Keratinocyte (primary cell): Measurements from ENCODE around the gene USH2A. TPM values are rescaled to one million over a fixed set of nuclear protein-coding genes. Genes with fewer than 3 reads are reported as not detected.

Experiments used
- DNase-seq: peaks from one replicate; pipeline ENCODE4 v3.0.0-alpha.2; 2011; ENCODE audit warnings: low read depth, missing footprints, low spot score
- FAIRE-seq: peaks from 2 replicates; lab custom pipeline; 2011; peaks lifted over from hg19 to GRCh38; lab: Jason Lieb, UNC
- H2AFZ ChIP-seq: 2 replicates; pipeline ENCODE4 v1.6.0; 2012; ENCODE audit warnings: low read length, control low read depth, inconsistent platforms; ENCODE audit not compliant: control insufficient read depth
- H3K27ac ChIP-seq: 2 replicates; pipeline ENCODE4 v1.5.1; 2011; ENCODE audit warnings: low read length; ENCODE audit not compliant: control insufficient read depth, insufficient read depth
- H3K27me3 ChIP-seq: 3 replicates; pipeline ENCODE4 v1.6.0; 2011; ENCODE audit warnings: low read length; ENCODE audit not compliant: control insufficient read depth, insufficient read depth; ENCODE audit errors: extremely low read depth
- H3K36me3 ChIP-seq, 2 experiments: 2 replicates in 1 of 2; 3 replicates in 1 of 2; pipeline ENCODE4 v1.5.1; 2011; ENCODE audit warnings: low read length in 2 of 2, mild to moderate bottlenecking in 1 of 2; ENCODE audit not compliant: control insufficient read depth in 2 of 2, insufficient read depth in 2 of 2; ENCODE audit errors: extremely low read depth in 1 of 2
- H3K4me1 ChIP-seq: 3 replicates; pipeline ENCODE4 v1.5.1; 2011; ENCODE audit warnings: low read length; ENCODE audit not compliant: control insufficient read depth, insufficient read depth; ENCODE audit errors: extremely low read depth
- H3K4me2 ChIP-seq: 3 replicates; pipeline ENCODE4 v1.6.0; 2011; ENCODE audit warnings: low read depth, low read length; ENCODE audit not compliant: control insufficient read depth, insufficient read depth; ENCODE audit errors: extremely low read depth
- H3K4me3 ChIP-seq, 3 experiments: fragments of 200-600 bp in 1 of 3; sonication (generic) in 1 of 3; 2 replicates in 2 of 3; 3 replicates in 1 of 3; pipeline ENCODE4 v1.5.1; 2011 to 2016; ENCODE audit warnings: low read length in 3 of 3, mild to moderate bottlenecking in 3 of 3, control low read depth in 2 of 3, inconsistent platforms in 1 of 3, low read depth in 1 of 3, mixed read lengths in 1 of 3, mixed run types in 1 of 3, moderate library complexity in 1 of 3; ENCODE audit not compliant: control insufficient read depth in 2 of 3, insufficient read depth in 2 of 3; ENCODE audit errors: extremely low read depth in 1 of 3
- H3K79me2 ChIP-seq: 2 replicates; pipeline ENCODE4 v1.6.0; 2012; ENCODE audit warnings: low read length; ENCODE audit not compliant: control insufficient read depth, insufficient read depth
- H3K9ac ChIP-seq: 3 replicates; pipeline ENCODE4 v1.6.0; 2011; ENCODE audit warnings: low read length; ENCODE audit not compliant: control insufficient read depth, insufficient read depth; ENCODE audit errors: extremely low read depth
- H3K9me1 ChIP-seq: 3 replicates; pipeline ENCODE4 v1.6.0; 2011; ENCODE audit warnings: low read length; ENCODE audit not compliant: control insufficient read depth, insufficient read depth; ENCODE audit errors: extremely low read depth
- H3K9me3 ChIP-seq: 2 replicates; pipeline ENCODE4 v1.5.1; 2012; ENCODE audit warnings: low read depth, low read length; ENCODE audit not compliant: control insufficient read depth
- H4K20me1 ChIP-seq: 3 replicates; pipeline ENCODE4 v1.6.0; 2011; ENCODE audit warnings: low read length; ENCODE audit not compliant: control insufficient read depth, insufficient read depth; ENCODE audit errors: extremely low read depth
- EZH2 ChIP-seq: IDR thresholded peaks from one replicate; pipeline ENCODE4 v1.6.1; 2012; ENCODE audit warnings: inconsistent platforms, mild to moderate bottlenecking, low read length, moderate library complexity
- dilution Hi-C: fragments of 300-500 bp; cut with MboI; formaldehyde crosslinking; loops from one replicate; pipeline ENCODE4 v1.7.0; 2020; ENCODE audit warnings: low sequenced_read_pairs; ENCODE audit not compliant: extremely low pct_ligation_motif_present
- polyA plus RNA-seq, 5 experiments: library from polyadenylated mRNA; depleted of rRNA in 3 of 5; stranded (reverse) in 3 of 5; stranded (forward) in 1 of 5; unstranded in 1 of 5; fragments of >200 nt; gene quantifications; 1 replicate in 1 of 5; 2 replicates in 3 of 5; 3 replicates in 1 of 5; pipeline versions ENCODE4 v1.2.1 to v1.2.3, GENCODE V29; 2011 to 2012; ENCODE audit warnings: missing spikeins in 2 of 5, low read depth in 1 of 5, low replicate concordance in 1 of 5
- TF ChIP-seq, protein P1 (sequence below), 3 experiments: IDR thresholded peaks in 1 of 3; conservative IDR thresholded peaks in 1 of 3; optimal IDR thresholded peaks in 1 of 3; 2 replicates in 2 of 3; 3 replicates in 1 of 3; pipeline versions ENCODE3 to v1.5.1; 2011; ENCODE audit warnings: low read length in 3 of 3, mild to moderate bottlenecking in 3 of 3, moderate library complexity in 2 of 3, control low read depth in 1 of 3, inconsistent platforms in 1 of 3; ENCODE audit not compliant: insufficient read depth in 2 of 3; ENCODE audit errors: extremely low read depth in 1 of 3

USH2A gene
- polyA plus RNA-seq, 1 donor (not counting 4 experiments of a cell fraction or from before 2014, with no cell fraction given), result not detected

- Histone ChIP-seq H3K4me1 (no peaks in the 10 kb centered on the region), H3K9me1 (no peaks in the 10 kb centered on the region), H3K36me3 (no peaks in the 10 kb centered on the region), H3K4me2 (no peak overlapping the region), H3K9ac (no peak overlapping the region), H3K9me3 (no peaks in the 10 kb centered on the region), H3K79me2 (no peaks in the 10 kb centered on the region), H3K4me3 (no peak overlapping the region), H3K27me3 (no peaks in the 10 kb centered on the region), H2AFZ (no peak overlapping the region), H3K27ac (no peak overlapping the region), H4K20me1 (no peaks in the 10 kb centered on the region)
- DNase-seq (no peak), FAIRE-seq (no peak)
- dilution Hi-C loops, result no loop called here
- TF ChIP-seq, protein P1, sequence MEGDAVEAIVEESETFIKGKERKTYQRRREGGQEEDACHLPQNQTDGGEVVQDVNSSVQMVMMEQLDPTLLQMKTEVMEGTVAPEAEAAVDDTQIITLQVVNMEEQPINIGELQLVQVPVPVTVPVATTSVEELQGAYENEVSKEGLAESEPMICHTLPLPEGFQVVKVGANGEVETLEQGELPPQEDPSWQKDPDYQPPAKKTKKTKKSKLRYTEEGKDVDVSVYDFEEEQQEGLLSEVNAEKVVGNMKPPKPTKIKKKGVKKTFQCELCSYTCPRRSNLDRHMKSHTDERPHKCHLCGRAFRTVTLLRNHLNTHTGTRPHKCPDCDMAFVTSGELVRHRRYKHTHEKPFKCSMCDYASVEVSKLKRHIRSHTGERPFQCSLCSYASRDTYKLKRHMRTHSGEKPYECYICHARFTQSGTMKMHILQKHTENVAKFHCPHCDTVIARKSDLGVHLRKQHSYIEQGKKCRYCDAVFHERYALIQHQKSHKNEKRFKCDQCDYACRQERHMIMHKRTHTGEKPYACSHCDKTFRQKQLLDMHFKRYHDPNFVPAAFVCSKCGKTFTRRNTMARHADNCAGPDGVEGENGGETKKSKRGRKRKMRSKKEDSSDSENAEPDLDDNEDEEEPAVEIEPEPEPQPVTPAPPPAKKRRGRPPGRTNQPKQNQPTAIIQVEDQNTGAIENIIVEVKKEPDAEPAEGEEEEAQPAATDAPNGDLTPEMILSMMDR (optimal IDR thresholded peaks at IDR 0.05 in 1 of 3, IDR thresholded peaks at IDR 0.05 in 1 of 3, conservative IDR thresholded peaks at IDR 0.05 in 1 of 3; ENCODE audit: extremely low read depth in 1 of 3, insufficient read depth in 2 of 3, low read length in 3 of 3), result no peak
- no peak for TF ChIP-seq EZH2
Observed at GRCh38 chr1:215958841-215959240, 464.4 kb downstream of the USH2A start.

DNA sequence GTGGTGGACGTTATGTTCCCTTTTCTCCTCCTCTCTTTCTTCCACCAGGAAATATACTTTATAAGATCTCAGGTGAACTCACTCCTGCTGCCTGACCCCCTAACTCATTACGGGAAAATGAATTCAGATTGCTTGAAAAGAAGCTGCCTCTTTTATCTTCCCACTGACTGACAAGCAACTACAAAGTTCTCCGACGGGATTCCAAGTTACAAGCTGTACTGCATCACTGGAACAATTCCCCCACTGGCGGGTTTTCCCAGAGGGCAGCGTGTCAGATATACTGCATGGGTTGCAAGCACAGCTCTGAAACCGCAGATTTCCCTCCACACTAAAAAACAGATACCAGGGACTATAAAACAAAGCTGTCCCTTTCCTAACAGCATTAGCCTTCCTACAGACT is 465.6 kb downstream of the USH2A start:
- H3K9me3 ChIP-seq, result no peaks in the 10 kb centered on the region
- no peak overlapping the region for H3K4me3 ChIP-seq
- no peaks in the 10 kb centered on the region for H3K9me1 ChIP-seq
- H3K4me2 ChIP-seq, result no peak overlapping the region
- H3K27me3 ChIP-seq, result no peaks in the 10 kb centered on the region
- no peak for TF ChIP-seq EZH2
- TF ChIP-seq, protein P1 (optimal IDR thresholded peaks at IDR 0.05 in 1 of 3, IDR thresholded peaks at IDR 0.05 in 1 of 3, conservative IDR thresholded peaks at IDR 0.05 in 1 of 3; ENCODE audit: extremely low read depth in 1 of 3, insufficient read depth in 2 of 3, low read length in 3 of 3), result no peak
- H3K79me2 ChIP-seq, result no peaks in the 10 kb centered on the region
- dilution Hi-C loops, result no loop called here
- no peaks in the 10 kb centered on the region for H3K4me1 ChIP-seq
- H3K36me3 ChIP-seq, result no peaks in the 10 kb centered on the region
- H2AFZ ChIP-seq, result no peak overlapping the region
- no peak overlapping the region for H3K27ac ChIP-seq
- no peak for DNase-seq
- H3K9ac ChIP-seq, result no peak overlapping the region
- no peaks in the 10 kb centered on the region for H4K20me1 ChIP-seq
- FAIRE-seq, result no peak
